Embryonic facial prominence (tissue), 1 donor: ENCODE results near the gene ASPDH.

Source experiments
- DNase-seq: peaks from one replicate; pipeline ENCODE4 v3.0.0-alpha.2; 2016; ENCODE audit errors: extremely low spot score

The ASPDH gene

DNA sequence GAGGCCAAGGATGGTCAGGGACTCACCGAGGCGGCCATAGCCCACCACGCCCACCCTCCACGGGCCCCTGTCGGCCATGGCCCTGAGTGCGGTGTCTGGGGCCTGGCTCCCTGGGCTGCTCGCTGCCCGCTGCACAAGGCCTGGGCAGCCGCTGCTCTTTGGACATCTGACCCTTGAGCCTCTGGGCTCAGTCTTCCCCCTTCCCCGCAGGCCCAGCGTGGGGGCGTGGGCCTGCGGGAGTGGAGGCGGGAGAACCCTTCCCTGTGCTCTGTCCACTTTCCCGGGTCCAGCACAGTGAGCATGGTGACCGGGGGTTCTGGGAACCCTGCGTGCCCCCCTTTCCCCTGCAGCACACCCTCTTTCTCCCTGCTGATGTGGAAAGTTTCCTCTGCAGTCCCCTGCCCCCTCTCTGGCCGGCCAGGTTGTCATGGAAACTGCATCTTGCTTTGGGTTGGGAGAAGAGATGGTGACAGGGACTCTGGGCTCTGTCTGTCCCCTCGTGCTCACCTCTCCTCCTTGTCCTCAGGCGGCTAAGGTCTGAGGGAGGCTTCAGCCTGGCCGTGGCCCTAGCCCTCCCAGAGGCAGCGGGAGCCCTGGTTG is at the start of gene ASPDH:
TSS of gene ASPDH (minus strand) at position 168 of the 600 bp plus-strand sequence. CDS start at position 78, 90 bp downstream.
- no peak for DNase-seq

DNA sequence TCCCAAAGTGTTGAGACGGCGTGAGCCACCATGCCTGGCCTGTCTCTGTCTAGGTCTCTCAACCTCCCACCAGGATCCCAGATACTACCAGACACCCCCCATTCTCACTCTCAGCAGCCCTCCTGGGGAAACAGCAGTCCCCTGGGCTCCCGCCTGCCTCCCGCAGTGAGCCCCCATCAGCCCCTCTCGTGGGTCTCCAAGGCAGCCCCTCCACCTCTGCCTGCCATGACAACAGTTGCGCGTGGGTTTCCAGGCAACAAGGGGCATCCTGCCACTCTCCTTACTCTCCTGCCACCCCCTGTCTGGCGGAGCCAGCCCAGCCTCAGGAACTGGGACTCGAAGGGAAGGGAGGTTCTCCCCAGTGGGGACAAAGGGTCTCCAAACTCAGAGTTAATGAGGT is 49.3 kb upstream of the ASPDH start:
- no peak for DNase-seq

DNA sequence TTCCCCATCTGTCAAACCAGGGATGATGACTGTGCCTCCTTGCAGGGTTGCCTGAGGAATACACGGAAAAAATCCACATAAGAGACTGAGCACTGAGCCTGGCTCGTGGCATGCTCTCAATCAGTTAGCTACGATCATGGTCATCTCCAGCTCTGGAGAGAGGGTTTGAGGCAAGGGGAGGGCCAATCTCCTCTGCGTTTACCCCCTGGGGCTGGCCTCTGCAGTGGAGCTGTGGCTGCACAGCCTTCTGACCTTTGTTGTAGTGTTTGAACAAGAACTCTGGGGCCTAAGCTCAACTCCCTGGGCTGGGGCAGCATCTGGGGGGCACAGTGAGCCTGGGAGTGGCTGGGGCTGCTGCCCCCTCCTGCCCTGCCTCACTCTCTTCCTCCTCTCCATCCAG is 48.6 kb upstream of the ASPDH start:
- no peak for DNase-seq

DNA sequence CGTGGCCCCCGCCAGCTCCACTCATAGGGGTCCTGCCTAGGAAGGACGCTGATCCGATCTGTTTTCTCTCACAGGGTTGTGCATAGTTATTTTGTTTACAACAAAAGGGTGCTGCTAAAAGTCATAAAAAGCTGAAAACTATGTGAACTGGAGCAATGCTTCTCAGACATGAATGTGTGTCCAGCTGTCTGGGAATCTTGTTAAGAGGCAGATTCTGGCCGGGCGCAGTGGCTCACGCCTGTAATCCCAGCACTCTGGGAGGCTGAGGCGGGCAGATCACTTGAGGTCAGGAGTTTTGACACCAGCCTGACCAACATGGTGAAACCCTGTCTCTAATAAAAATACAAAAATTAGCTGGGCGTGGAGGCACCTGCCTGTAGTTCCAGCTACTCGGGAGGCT is 45.9 kb upstream of the ASPDH start:
- no peak for DNase-seq

DNA sequence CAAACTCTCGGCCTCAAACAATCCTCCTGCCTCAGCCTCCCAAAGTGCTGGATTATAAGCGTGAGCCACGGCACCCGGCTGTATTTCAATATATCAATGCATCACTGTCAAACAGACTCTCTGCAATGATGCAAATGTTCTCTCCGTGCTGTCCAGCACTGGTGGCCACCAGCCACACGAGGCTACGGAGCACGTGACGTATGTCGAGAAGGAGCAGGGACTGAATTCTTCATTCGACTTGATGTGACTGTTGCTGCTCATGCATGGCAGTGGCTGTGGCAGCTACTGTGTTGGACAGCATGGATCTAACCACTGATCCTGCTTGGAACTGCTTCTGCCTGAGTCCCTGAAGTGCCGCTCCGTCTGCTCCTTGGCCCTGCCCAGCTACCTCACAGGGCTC is 44.7 kb upstream of the ASPDH start:
- DNase-seq = no peak

DNA sequence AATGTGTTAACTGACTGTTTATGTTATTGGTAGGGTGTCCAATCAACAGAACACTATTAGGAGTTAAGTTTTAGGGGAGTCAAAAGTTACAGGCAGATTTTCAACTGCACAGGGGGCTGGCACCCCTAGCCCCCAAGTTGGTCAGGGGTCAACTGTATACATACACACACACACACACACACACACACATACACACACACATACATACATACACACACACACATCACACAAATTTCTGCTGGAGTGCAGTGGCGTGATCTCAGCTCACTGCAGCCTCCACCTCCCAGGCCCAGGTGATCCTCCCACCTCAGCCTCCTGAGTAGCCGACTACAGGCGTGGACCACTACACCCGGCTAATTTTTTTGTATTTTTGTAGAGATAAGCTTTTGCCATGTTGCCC is 44.3 kb upstream of the ASPDH start:
- no peak for DNase-seq

DNA sequence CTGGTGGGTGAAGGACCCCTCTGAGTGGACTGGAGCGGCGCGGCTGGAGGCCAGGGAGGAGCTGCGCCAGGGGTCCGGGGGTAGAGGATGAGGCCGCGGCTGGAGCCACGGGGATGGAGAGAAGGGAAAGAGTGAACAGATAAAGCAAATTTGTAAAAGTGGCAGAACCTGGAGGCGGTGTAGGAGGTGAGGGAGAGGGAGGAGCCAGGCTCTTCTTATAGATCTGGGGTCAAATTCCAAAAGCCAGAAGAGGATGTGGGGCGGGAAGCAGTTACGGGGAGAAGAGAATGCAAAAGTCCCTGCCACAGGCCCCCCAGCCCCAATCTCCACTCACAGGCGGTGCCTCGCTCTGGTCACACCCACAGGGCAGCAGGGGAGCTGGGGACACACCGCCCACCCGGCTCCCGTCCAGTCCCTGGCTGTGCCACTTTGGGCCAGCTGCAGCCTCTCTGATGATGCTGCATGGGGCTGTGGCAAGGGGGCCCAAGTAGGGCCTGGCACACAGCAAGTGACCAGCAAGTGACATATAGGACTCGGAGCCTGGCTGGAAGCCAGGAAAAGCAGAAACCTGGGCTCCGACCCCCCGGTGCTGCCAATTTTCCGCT is 43.4 kb upstream of the ASPDH start:
- no peak for DNase-seq

DNA sequence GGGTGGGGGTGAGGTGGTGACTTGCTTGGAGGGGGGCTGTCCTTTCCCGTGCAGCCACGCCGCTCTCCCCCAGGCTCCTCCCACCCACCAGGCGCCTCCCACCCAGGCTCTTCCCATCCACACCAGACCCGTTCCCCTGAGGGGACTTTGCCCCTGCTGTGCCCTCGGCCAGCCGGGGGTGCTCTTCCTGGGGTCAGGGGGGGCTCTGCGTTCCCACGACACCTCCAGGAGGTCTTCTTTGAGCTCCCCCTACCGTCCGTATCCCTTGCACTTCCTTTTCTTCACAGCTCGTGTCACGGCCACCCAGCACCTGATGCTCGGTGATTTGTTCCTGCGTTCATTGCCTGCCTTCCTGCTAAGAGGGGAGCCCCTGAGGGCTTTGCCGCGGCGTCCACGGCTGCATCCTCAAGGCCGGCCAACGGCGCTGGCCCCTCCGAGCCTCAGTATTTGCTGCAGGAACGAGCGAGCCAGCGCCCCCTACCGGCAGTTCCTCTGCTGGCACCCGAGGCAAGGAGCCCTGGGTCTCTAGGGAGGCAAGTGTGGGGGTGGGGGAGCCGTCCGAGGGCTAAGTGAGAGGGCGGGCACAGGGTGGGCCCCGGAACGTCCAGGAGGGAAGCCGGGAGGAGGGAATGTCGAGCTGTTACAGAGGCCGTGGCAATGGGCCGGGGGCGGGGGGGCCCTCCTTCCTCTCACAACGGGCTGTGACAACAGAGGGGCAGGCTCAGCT is 42.7 kb upstream of the ASPDH start:
- DNase-seq = peak; percentile 43

DNA sequence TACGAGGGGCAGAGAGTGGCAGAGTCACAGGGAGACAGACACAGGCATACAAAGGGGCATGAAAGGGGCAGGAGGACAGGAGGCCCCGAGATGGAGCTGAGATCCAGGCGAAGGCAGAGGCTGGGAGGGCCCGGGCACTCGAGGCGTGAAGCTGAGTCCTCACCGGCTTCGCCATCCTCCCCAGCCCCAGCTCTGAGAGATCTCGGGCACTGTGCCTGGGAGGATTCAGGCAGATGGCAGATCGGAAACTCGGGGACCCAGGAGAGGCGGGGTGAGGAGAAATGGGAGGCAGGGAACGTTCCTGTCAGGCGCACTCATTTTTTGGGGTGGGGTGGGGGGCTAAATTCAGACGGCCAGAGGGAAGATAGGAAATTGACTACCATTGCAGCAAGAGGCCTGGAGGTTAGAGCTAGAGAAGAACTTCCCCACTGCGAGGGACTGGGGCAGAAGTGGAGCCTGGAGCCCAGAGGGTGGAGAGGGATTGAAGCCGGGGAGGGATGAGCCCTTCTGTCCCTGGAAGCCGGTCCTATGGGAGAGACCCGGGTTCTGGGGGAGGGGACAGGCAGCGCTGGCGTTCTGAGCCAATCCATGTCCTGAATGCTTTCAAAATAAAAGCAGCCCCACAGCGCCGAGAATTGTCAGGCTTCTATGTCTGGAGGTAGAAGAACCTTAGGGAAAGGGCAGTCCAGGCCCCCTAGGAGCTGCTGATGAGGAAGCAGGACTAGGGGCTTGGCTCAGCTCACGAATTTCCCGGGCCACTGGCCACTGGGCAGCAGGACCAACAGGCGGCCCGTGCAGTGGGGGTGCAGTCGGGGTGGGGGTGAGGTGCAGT is 42.0 kb upstream of the ASPDH start:
- no peak for DNase-seq

DNA sequence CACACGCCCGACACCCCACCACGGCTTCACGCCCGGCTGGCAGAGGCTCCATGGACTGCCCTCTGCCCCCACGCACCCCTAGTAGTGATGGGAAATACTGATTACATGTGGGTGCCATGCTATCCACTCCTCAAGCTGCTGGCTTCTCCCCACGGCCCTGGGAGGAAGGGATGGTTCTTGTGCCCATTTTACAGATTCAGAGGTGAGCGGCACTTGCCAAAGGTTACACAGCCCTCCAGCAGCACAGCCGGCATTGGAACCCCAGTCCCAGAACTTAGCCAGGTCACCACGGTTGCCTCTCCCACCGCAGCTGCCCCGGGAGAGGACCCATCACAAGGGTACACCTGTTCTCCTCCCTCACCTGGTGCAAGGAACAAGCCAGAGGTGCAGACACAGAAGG is 41.3 kb upstream of the ASPDH start:
- no peak for DNase-seq

DNA sequence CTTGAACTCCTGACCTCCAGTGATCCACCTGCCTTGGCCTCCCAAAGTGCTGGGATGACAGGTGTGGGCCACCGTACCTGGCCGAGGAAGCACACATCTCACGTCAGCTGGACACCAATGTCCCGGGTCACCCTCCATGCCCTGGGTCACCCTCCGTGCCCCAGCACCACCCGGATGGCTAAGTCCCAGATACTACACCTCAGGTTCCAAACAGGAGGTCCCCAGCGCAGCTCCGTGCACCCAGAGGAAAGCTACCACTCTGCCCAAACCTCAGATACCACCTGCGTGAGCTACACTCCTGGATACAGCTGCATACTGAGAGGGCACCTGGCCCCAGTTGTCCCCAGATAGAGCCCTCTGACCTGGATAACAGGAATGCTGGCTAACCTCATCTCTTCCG is 40.5 kb upstream of the ASPDH start:
- DNase-seq = no peak

DNA sequence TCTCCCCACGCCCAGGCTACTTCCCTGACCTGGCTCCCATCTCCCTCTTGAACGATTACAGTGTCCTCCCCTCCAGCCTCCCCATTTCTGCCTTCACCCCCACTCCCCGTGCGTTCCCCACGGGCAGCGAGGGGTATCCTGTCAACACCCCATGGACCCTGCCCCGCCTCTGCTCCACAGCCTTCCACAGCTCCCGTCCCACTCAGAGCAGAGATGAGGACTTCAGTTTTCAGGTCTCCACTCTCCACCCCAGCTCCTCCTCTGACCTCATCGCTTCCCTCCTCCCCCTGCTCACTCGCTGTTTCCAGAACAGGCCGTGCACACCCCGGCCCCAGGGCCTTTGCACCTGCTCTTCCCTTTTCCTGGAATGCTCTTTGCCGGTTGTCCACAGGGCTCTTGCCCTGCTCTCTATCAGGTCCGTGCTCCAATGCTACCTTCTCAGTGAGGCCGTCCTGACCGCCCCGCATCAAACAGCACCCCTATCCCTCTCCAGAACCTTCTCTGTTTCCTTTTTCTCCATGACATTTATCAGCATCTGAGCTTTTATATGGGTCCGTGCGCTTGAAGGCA is 39.5 kb upstream of the ASPDH start:
- DNase-seq = no peak

DNA sequence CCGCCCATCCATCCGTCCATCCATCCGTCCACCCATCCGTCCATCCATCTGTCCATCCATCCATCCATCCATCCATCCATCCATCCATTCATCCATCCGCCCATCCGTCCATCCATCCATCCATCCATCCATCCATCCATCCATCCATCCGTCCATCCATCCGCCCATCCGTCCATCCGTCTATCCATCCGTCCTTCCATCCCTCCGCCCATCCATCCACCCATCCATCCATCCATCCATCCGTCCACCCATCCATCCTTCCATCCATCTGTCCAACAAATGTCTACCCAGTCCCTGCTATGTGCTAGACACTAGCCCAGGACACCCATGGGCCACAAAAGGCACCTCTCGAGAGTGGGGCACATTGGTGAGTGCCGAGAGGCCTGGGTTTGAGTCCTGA is 38.8 kb upstream of the ASPDH start:
- DNase-seq = no peak

DNA sequence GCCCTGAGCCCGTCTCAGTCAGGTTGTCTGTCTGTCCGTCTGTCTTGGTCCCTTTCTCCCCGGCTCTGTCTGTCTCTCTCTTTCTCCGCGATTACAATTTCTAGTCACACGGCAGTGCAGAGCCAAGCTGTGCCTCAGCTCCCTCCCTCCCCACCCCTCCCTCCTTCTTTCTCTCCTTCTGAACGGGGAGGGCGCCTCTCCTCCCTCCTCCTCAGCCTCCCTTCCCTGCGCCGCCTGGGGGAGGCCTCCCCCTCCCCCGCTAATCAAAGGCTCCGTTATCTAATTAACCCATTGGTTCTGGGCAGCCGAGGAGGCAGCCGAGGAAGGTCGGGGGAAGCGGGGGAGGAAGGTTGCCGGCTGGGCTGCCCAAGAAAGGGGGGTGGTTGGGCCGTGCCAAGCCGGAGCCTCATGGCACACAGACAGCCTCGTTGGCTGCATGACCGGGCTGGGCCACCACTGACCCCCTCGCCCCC is 38.0 kb upstream of the ASPDH start:
- no peak for DNase-seq

DNA sequence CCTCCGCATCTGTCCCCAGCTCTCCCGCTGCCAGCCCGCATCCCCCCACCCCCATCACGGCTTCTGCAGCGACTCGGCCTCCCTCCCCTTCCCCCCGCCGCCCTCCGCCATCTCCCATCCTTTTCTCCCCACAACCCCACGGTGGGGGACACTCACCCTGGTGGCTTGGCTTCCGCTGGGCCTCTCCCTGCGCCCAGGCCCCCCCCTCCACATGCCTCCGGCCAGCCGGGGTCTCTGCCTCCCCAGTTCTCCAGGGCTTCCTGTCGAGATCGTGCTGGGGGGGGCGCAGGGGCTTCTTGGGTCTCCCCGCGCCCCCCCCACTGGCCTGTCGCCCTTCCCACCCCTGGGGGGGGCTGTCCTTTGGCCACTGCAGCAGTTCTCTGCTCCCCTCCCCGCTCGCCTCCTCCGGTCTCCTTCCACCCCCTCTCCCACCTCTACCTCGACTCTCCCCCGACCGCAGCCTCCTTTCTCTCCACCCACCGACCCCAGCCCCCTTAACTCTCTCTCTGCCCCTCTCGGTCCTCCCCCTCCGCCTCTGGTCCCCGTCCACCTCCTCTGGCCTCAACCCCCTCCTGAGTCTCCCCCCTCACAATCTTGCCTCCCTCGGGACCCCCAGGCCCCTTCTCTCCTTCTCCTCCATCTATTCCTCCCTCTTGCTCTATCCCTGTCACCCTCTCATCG is 37.5 kb upstream of the ASPDH start:
- no peak for DNase-seq

DNA sequence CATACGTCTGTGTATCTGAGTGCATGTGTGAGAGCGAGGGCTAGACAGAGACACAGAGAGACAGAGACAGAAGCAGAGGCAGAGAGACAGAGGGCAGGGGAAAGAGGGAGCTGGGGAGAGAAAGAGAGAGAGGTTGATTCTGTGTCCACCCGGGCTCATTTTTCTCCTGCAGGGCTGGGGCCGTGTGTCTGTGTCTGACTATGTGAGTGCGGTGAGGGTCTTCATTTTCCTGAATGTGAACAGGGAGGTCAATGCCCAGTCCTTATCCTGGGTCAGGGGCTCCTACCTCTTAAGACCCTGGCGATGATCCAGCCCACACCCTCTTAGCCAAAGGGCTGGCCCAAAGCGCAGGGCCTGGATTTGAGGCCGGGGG is 36.9 kb upstream of the ASPDH start:
- DNase-seq = no peak

DNA sequence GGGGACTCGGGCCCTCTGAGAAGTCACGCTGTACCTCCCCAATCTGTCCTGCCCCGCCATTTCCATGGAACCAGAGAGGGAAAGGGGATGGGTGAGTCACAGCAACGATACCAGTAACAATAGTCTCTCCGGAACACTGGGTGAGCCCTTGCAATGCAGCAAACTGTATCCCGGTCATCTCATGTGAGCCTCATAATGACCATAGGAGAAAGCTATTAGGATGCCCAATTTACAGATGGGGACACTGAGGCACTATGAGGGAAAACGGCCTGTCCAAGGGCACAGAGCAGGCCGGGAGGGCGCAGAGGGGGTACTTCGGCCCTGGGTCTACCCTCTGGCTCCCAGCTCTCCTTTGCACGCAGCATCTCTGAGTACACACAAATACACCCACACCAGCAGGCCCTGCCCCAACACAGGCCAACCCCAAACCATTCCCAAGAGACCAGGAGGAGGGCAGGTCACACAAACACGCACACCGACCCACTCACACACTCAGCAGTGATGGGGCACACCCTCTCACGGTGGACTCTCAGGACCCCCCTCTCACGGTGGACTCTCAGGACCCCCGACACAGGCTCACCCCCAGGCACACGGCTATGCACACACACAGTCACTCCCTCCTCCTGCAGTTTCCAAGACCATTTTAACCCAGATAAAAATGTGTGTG is 36.3 kb upstream of the ASPDH start:
- DNase-seq = no peak

DNA sequence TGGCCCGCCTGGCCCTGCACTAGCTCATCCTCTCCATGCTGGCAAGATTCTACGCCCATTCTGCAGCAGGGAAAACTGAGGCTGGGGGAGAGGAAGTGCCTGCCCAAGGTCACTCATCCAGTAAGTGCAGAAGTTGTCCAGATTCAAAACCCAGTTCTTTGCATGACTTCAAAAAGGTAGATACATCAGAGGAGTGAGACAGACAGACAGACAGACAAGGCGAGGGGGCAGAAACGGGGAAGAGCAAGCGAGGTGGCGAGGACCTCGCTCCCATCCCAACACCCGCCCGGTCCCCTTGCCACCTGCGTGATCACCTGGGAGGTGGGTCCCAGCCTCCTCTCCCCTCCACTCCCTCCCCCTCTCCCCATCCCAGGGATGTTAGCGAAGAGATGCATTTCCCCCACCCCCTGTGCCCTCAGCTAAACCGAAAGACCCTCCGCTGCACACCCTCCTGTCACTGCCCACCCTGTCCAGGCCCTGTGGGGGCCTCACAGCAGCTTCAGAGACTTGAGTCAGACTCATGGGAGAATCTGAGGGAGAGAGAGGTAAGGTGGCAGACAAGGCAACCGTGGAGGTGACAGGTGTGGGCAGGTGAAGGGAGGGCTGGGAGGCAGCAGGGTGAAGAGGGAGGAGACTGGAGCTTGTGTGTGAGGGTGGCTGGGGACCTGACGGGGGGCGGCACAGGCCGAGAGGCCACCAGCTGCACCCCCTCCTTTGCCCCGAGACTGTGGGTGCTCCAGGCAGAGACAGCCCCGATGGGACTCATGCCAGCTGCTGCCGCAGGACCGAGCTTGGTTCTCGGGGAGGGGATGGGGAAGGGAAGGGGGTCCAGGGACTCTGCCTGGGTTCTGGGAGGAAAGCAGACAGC is 35.6 kb upstream of the ASPDH start:
- no peak for DNase-seq

DNA sequence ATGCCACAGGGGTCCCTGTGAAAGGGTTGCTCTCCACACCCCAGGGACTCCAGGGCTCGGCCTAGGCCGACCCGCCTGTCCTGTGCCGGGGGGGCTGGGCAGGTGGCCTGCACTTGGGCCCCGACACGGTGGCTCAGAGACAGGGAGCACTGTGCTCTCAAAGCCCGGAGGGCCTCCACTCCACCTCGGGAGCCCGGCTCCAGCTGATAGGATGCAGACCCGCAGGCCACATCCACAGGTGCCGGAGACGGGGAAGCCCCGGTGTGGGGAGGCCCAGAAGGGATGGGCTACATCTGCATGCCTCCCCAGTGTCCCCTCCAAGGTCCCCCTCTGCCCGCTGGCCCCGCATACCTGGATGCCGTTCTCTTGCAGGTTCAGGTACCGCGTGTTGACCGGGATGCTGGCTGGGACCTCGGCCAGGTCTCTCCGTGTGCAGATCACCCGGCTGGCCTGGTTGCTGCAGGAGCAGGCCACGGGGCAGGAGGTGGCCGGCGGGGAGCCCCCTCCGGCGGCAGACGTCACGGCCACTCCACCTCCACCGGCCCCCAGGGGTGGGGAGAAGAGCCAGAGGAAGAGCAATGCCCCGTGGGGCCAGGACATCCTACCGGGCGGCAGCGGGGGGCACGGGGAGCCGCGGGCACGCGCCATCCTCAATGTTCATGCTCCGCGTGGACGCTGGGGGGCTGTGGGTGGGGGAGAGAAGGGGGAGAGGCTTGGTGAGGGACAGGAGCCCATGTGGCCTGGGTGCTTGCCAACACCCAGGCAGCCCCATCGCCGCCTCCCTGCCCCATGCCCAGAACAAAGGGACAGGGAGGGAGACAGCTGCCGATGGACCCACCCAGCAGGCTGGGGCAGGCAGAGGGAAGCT is 34.7 kb upstream of the ASPDH start:
- DNase-seq = no peak
